ENCODE results near the gene LHFPL3. TPM values are rescaled to one million over a fixed set of nuclear protein-coding genes. Genes with fewer than 3 reads are reported as not detected.
A peak's percentile ranks its signal among the peaks of the same experiment; 100 is the strongest.
"Not testable (repeated sequence)": the region's sequence is repeated elsewhere in the genome, so short reads cannot be mapped to it uniquely, and the experiment has no call there.

Gene LHFPL3
- total and polyA plus RNA-seq, 2 donors = 0.26 TPM; not detected in 1

GRCh38 chr7:104922182-104923009, 594.0 kb downstream of the LHFPL3 start:
- Histone ChIP-seq H3K4me3 (ENCODE audit: low read depth, low read length) (no peak overlapping the region), H3K27ac (ENCODE audit: low read depth) (no peak overlapping the region), H3K4me1 (ENCODE audit: insufficient read depth) (no peaks in the 10 kb centered on the region), H3K36me3 (ENCODE audit: insufficient read depth) (no peaks in the 10 kb centered on the region)
- WGBS = 55% methylated on average over 5 of the region's 5 CpGs
- DNase-seq (ENCODE audit: extremely low spot score) = no peak

- DNase-seq (ENCODE audit: extremely low spot score) = no peak
- Histone ChIP-seq H3K4me1 (ENCODE audit: insufficient read depth) (no peaks in the 10 kb centered on the region), H3K36me3 (ENCODE audit: insufficient read depth) (no peaks in the 10 kb centered on the region), H3K27ac (ENCODE audit: low read depth) (no peak overlapping the region), H3K4me3 (ENCODE audit: low read depth, low read length) (no peak overlapping the region)
- WGBS = 20% methylated on average over 4 of the region's 4 CpGs
Measured at GRCh38 chr7:104923010-104923421, 594.6 kb downstream of the LHFPL3 start.

- not testable (repeated sequence) for H3K27ac ChIP-seq (ENCODE audit: low read depth); H3K4me1 ChIP-seq (ENCODE audit: insufficient read depth); H3K4me3 ChIP-seq (ENCODE audit: low read depth, low read length); DNase-seq (ENCODE audit: extremely low spot score); H3K36me3 ChIP-seq (ENCODE audit: insufficient read depth)
- WGBS = 90% methylated on average over 5 of the region's 5 CpGs
Measured at GRCh38 chr7:104926189-104926588, 597.8 kb downstream of the LHFPL3 start.

- 86% methylated on average over 5 of the region's 5 CpGs for WGBS
- Histone ChIP-seq H3K27ac (ENCODE audit: low read depth) (no peak overlapping the region), H3K4me3 (ENCODE audit: low read depth, low read length) (no peak overlapping the region), H3K36me3 (ENCODE audit: insufficient read depth) (no peaks in the 10 kb centered on the region), H3K4me1 (ENCODE audit: insufficient read depth) (no peaks in the 10 kb centered on the region)
- no peak for DNase-seq (ENCODE audit: extremely low spot score)
Measured at GRCh38 chr7:104926601-104927041, 598.2 kb downstream of the LHFPL3 start.

GRCh38 chr7:104927055-104927454, 598.7 kb downstream of the LHFPL3 start:
- Histone ChIP-seq H3K4me1 (ENCODE audit: insufficient read depth) (no peaks in the 10 kb centered on the region), H3K4me3 (ENCODE audit: low read depth, low read length) (no peak overlapping the region), H3K27ac (ENCODE audit: low read depth) (no peak overlapping the region), H3K36me3 (ENCODE audit: insufficient read depth) (no peaks in the 10 kb centered on the region)
- no peak for DNase-seq (ENCODE audit: extremely low spot score)
- 72% methylated on average over 7 of the region's 7 CpGs for WGBS

GRCh38 chr7:104928721-104929400, 600.5 kb downstream of the LHFPL3 start:
- Histone ChIP-seq H3K4me1 (ENCODE audit: insufficient read depth) (no peaks in the 10 kb centered on the region), H3K4me3 (ENCODE audit: low read depth, low read length) (no peak overlapping the region), H3K27ac (ENCODE audit: low read depth) (no peak overlapping the region), H3K36me3 (ENCODE audit: insufficient read depth) (no peaks in the 10 kb centered on the region)
- 93% methylated on average over 6 of the region's 6 CpGs for WGBS
- DNase-seq (ENCODE audit: extremely low spot score) = no peak

- Histone ChIP-seq H3K4me1 (ENCODE audit: insufficient read depth) (no peaks in the 10 kb centered on the region), H3K27ac (ENCODE audit: low read depth) (peak overlapping the region; percentile 35), H3K36me3 (ENCODE audit: insufficient read depth) (no peaks in the 10 kb centered on the region), H3K4me3 (ENCODE audit: low read depth, low read length) (no peak overlapping the region)
- WGBS = 90% methylated on average over 1 of the region's 1 CpG
- no peak for DNase-seq (ENCODE audit: extremely low spot score)
Measured at GRCh38 chr7:104929921-104930320, 601.5 kb downstream of the LHFPL3 start.

- 49% methylated on average over 5 of the region's 5 CpGs for WGBS
- H3K4me1 ChIP-seq (ENCODE audit: insufficient read depth) = no peaks in the 10 kb centered on the region
- no peak overlapping the region for H3K27ac ChIP-seq (ENCODE audit: low read depth)
- no peak overlapping the region for H3K4me3 ChIP-seq (ENCODE audit: low read depth, low read length)
- no peak for DNase-seq (ENCODE audit: extremely low spot score)
- no peaks in the 10 kb centered on the region for H3K36me3 ChIP-seq (ENCODE audit: insufficient read depth)
Measured at GRCh38 chr7:104931181-104931781, 602.9 kb downstream of the LHFPL3 start.

- no peaks in the 10 kb centered on the region for H3K4me1 ChIP-seq (ENCODE audit: insufficient read depth)
- DNase-seq (ENCODE audit: extremely low spot score) = no peak
- no peak overlapping the region for H3K4me3 ChIP-seq (ENCODE audit: low read depth, low read length)
- 95% methylated on average over 9 of the region's 9 CpGs for WGBS
- H3K36me3 ChIP-seq (ENCODE audit: insufficient read depth) = no peaks in the 10 kb centered on the region
- no peak overlapping the region for H3K27ac ChIP-seq (ENCODE audit: low read depth)
Measured at GRCh38 chr7:104933022-104933421, 604.6 kb downstream of the LHFPL3 start.

- no peak for DNase-seq (ENCODE audit: extremely low spot score)
- WGBS = 70% methylated on average over 6 of the region's 6 CpGs
- Histone ChIP-seq H3K4me1 (ENCODE audit: insufficient read depth) (no peaks in the 10 kb centered on the region), H3K4me3 (ENCODE audit: low read depth, low read length) (no peak overlapping the region), H3K27ac (ENCODE audit: low read depth) (no peak overlapping the region), H3K36me3 (ENCODE audit: insufficient read depth) (no peaks in the 10 kb centered on the region)
Measured at GRCh38 chr7:104933521-104933988, 605.2 kb downstream of the LHFPL3 start.

GRCh38 chr7:104934665-104935064, 606.3 kb downstream of the LHFPL3 start:
- Histone ChIP-seq H3K36me3 (ENCODE audit: insufficient read depth) (no peaks in the 10 kb centered on the region), H3K4me1 (ENCODE audit: insufficient read depth) (no peaks in the 10 kb centered on the region), H3K27ac (ENCODE audit: low read depth) (no peak overlapping the region), H3K4me3 (ENCODE audit: low read depth, low read length) (no peak overlapping the region)
- DNase-seq (ENCODE audit: extremely low spot score) = no peak
- WGBS = 82% methylated on average over 7 of the region's 7 CpGs

- Histone ChIP-seq H3K27ac (ENCODE audit: low read depth) (no peak overlapping the region), H3K4me3 (ENCODE audit: low read depth, low read length) (no peak overlapping the region), H3K36me3 (ENCODE audit: insufficient read depth) (no peaks in the 10 kb centered on the region), H3K4me1 (ENCODE audit: insufficient read depth) (no peaks in the 10 kb centered on the region)
- no peak for DNase-seq (ENCODE audit: extremely low spot score)
Measured at GRCh38 chr7:104935276-104935675, 606.9 kb downstream of the LHFPL3 start.

- H3K4me3 ChIP-seq (ENCODE audit: low read depth, low read length) = no peak overlapping the region
- H3K4me1 ChIP-seq (ENCODE audit: insufficient read depth) = no peaks in the 10 kb centered on the region
- DNase-seq (ENCODE audit: extremely low spot score) = no peak
- WGBS = 91% methylated on average over 8 of the region's 8 CpGs
- no peaks in the 10 kb centered on the region for H3K36me3 ChIP-seq (ENCODE audit: insufficient read depth)
- H3K27ac ChIP-seq (ENCODE audit: low read depth) = no peak overlapping the region
Measured at GRCh38 chr7:104936546-104936945, 608.1 kb downstream of the LHFPL3 start.

- not testable (repeated sequence) for H3K27ac ChIP-seq (ENCODE audit: low read depth); H3K4me3 ChIP-seq (ENCODE audit: low read depth, low read length); H3K36me3 ChIP-seq (ENCODE audit: insufficient read depth); DNase-seq (ENCODE audit: extremely low spot score); H3K4me1 ChIP-seq (ENCODE audit: insufficient read depth)
- 97% methylated on average over 6 of the region's 6 CpGs for WGBS
Measured at GRCh38 chr7:104937489-104937888, 609.1 kb downstream of the LHFPL3 start.
